Measurements from ENCODE around the gene PCDHGA5.

DNA sequence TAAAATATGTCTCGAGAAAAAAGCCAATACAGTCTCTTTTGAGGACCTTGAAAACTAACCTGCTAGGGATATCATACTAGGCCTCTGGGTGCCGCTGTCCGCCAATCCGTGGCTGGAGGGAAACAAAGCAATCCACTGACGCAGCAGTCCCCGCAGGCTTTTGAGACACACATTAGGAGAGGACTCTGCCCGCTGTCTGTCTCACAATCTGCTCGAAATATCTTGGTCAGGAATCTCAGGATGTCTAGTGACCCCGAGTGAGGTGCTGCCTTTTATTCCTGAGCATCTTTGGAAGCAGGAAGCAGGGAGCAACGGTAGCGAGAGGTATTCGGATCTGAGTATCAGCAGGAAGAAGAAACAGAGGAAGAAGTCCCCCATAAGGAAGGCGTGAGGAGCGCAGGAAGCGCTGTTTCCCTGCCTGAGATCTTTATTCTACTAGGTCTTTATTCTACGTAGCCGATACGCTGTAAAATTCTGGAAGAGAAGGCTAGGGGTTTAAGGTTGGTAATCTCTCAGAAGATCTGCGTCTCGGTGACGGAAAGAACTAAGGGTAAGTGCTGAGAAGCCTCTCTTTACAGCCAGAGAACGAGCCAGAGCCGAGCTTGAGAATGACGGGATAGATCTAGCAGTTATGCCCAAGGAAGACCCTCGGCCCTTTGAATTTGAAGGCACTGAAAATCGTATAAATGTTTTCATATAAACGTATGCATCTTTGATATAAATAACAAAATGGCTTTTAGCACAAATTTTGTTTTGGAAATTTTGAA lies 37.7 kb upstream of the PCDHGA5 start:
- TF ChIP-seq, protein P1, sequence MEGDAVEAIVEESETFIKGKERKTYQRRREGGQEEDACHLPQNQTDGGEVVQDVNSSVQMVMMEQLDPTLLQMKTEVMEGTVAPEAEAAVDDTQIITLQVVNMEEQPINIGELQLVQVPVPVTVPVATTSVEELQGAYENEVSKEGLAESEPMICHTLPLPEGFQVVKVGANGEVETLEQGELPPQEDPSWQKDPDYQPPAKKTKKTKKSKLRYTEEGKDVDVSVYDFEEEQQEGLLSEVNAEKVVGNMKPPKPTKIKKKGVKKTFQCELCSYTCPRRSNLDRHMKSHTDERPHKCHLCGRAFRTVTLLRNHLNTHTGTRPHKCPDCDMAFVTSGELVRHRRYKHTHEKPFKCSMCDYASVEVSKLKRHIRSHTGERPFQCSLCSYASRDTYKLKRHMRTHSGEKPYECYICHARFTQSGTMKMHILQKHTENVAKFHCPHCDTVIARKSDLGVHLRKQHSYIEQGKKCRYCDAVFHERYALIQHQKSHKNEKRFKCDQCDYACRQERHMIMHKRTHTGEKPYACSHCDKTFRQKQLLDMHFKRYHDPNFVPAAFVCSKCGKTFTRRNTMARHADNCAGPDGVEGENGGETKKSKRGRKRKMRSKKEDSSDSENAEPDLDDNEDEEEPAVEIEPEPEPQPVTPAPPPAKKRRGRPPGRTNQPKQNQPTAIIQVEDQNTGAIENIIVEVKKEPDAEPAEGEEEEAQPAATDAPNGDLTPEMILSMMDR (IDR thresholded peaks at IDR 0.05): peak; percentile 39 to 45 (median 40)
- no peak for TF ChIP-seq POLR2A (IDR thresholded peaks at IDR 0.05)

All from testis (tissue), 2 donors.